HEK293T (cell line): ENCODE measurements around the gene PNRC1.

Experiments used
- BHLHE40 ChIP-seq: fragments of 450-650 bp; IDR thresholded peaks from 2 replicates; pipeline ENCODE4 v1.6.1; 2016; ENCODE audit warnings: mild to moderate bottlenecking, moderate library complexity, borderline replicate concordance
- FOXA1 ChIP-seq: fragments of 450-650 bp; IDR thresholded peaks from 2 replicates; pipeline ENCODE4 v1.6.1; 2016; ENCODE audit warnings: mild to moderate bottlenecking
- LEF1 ChIP-seq: fragments of 450-650 bp; IDR thresholded peaks from 2 replicates; pipeline ENCODE4 v1.6.1; 2017; ENCODE audit warnings: mild to moderate bottlenecking, borderline replicate concordance

- TF ChIP-seq FOXA1 (no peak), LEF1 (no peak), BHLHE40 (no peak)
Measured at GRCh38 chr6:89116702-89117101, 36.2 kb downstream of the PNRC1 start.
